Astrocyte (in vitro differentiated cells and primary cell): ENCODE measurements around the gene RIOK2. TPM values are rescaled to one million over a fixed set of nuclear protein-coding genes. Genes with fewer than 3 reads are reported as not detected.

ENCODE experiments used
- DNase-seq: peaks from one replicate; pipeline ENCODE4 v3.0.0-alpha.2; 2010; ENCODE audit warnings: low read depth
- FAIRE-seq: peaks from 2 replicates; lab custom pipeline; 2011; peaks lifted over from hg19 to GRCh38; lab: Jason Lieb, UNC
- H2AFZ ChIP-seq: 2 replicates; pipeline ENCODE4 v1.6.0; 2012; ENCODE audit warnings: low read depth, low read length, inconsistent platforms
- H3K27ac ChIP-seq: 2 replicates; pipeline ENCODE4 v1.5.1; 2011; ENCODE audit warnings: low read depth, low read length, inconsistent platforms
- H3K27me3 ChIP-seq: 2 replicates; pipeline ENCODE4 v1.6.0; 2011; ENCODE audit warnings: low read length, inconsistent platforms; ENCODE audit not compliant: insufficient read depth
- H3K36me3 ChIP-seq: 2 replicates; pipeline ENCODE4 v1.5.1; 2011; ENCODE audit warnings: low read length, inconsistent platforms; ENCODE audit not compliant: insufficient read depth
- H3K4me1 ChIP-seq: 2 replicates; pipeline ENCODE4 v1.5.1; 2011; ENCODE audit warnings: low read length, inconsistent platforms; ENCODE audit not compliant: insufficient read depth
- H3K4me2 ChIP-seq: 2 replicates; pipeline ENCODE4 v1.6.0; 2012; ENCODE audit warnings: low read length, inconsistent platforms
- H3K4me3 ChIP-seq: 2 replicates; pipeline ENCODE4 v1.5.1; 2011; ENCODE audit warnings: low read depth, mild to moderate bottlenecking, low read length, inconsistent platforms; ENCODE audit not compliant: insufficient read depth
- H3K79me2 ChIP-seq: 2 replicates; pipeline ENCODE4 v1.6.0; 2012; ENCODE audit warnings: mild to moderate bottlenecking, low read length, inconsistent platforms; ENCODE audit not compliant: insufficient read depth
- H3K9ac ChIP-seq: 2 replicates; pipeline ENCODE4 v1.6.0; 2012; ENCODE audit warnings: mild to moderate bottlenecking, low read length, inconsistent platforms
- H3K9me3 ChIP-seq: 2 replicates; pipeline ENCODE4 v1.5.1; 2012; ENCODE audit warnings: low read depth, mild to moderate bottlenecking, low read length, inconsistent platforms; ENCODE audit not compliant: insufficient read depth
- H4K20me1 ChIP-seq: 2 replicates; pipeline ENCODE4 v1.6.0; 2012; ENCODE audit warnings: low read length, inconsistent platforms; ENCODE audit not compliant: insufficient read depth
- H3K27ac Mint-ChIP-seq: one replicate; pipeline ENCODE4 v1.8.0; 2021; ENCODE audit warnings: mild to moderate bottlenecking, mixed read lengths; ENCODE audit not compliant: unreplicated experiment
- H3K27me3 Mint-ChIP-seq: one replicate; pipeline ENCODE4 v1.8.0; 2021; ENCODE audit warnings: low read depth, mixed read lengths; ENCODE audit not compliant: unreplicated experiment
- H3K36me3 Mint-ChIP-seq: one replicate; pipeline ENCODE4 v1.8.0; 2021; ENCODE audit warnings: low read depth, mixed read lengths; ENCODE audit not compliant: unreplicated experiment
- H3K4me1 Mint-ChIP-seq: one replicate; pipeline ENCODE4 v1.8.0; 2021; ENCODE audit warnings: low read depth, mixed read lengths; ENCODE audit not compliant: unreplicated experiment
- H3K4me3 Mint-ChIP-seq: one replicate; pipeline ENCODE4 v1.8.0; 2021; ENCODE audit warnings: mild to moderate bottlenecking, moderate library complexity, mixed read lengths; ENCODE audit not compliant: unreplicated experiment
- H3K9me3 Mint-ChIP-seq: one replicate; pipeline ENCODE4 v1.8.0; 2021; ENCODE audit warnings: mild to moderate bottlenecking, mixed read lengths; ENCODE audit not compliant: unreplicated experiment
- EZH2 ChIP-seq: IDR thresholded peaks from 2 replicates; pipeline ENCODE4 v1.6.1; 2012; ENCODE audit warnings: mild to moderate bottlenecking, low read length, inconsistent platforms; ENCODE audit not compliant: insufficient read depth
- total RNA-seq: library from RNA; stranded (reverse); gene quantifications from 2 replicates; pipeline ENCODE4 v1.2.1, GENCODE V29; 2021
- TF ChIP-seq, protein P1 (sequence below): IDR thresholded peaks from 2 replicates; pipeline ENCODE4 v1.5.1; 2011; ENCODE audit warnings: low read depth, mild to moderate bottlenecking, inconsistent platforms, low read length, moderate library complexity; ENCODE audit not compliant: insufficient read depth

RIOK2 gene
- total RNA-seq, 1 donor from 2014 or later = 39.4 TPM

DNA sequence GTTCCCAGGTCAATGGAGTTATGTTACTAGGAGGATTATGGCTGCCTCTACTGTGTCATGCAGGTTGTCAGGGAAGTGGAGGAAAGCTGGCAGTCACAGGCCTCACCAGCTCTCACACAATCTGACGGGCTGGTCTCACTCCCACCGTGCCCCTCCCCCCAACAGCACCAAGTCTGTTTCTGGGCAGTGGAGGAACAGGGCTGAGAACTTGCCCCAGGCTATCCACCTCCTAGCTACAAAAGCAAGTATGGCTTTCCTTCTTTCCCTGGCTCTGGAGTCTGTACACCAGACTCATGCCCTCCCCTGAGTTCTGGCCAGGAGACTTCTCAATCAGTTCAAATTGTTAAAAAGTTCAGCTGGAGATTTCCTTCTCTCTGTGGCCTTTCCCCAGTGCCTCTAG, 25.7 kb upstream of the RIOK2 start:
- TF ChIP-seq EZH2 = no peak
- TF ChIP-seq, protein P1, sequence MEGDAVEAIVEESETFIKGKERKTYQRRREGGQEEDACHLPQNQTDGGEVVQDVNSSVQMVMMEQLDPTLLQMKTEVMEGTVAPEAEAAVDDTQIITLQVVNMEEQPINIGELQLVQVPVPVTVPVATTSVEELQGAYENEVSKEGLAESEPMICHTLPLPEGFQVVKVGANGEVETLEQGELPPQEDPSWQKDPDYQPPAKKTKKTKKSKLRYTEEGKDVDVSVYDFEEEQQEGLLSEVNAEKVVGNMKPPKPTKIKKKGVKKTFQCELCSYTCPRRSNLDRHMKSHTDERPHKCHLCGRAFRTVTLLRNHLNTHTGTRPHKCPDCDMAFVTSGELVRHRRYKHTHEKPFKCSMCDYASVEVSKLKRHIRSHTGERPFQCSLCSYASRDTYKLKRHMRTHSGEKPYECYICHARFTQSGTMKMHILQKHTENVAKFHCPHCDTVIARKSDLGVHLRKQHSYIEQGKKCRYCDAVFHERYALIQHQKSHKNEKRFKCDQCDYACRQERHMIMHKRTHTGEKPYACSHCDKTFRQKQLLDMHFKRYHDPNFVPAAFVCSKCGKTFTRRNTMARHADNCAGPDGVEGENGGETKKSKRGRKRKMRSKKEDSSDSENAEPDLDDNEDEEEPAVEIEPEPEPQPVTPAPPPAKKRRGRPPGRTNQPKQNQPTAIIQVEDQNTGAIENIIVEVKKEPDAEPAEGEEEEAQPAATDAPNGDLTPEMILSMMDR = no peak
- Mint-ChIP-seq H3K4me3 (no peak overlapping the region), H3K27me3 (no peaks in the 10 kb centered on the region), H3K36me3 (peaks cover 6% of the 10 kb centered on the region), H3K4me1 (no peaks in the 10 kb centered on the region), H3K27ac (no peak overlapping the region), H3K9me3 (peaks cover 11% of the 10 kb centered on the region)
- H3K27me3 ChIP-seq = no peaks in the 10 kb centered on the region
- H3K4me3 ChIP-seq = no peak overlapping the region
- H3K36me3 ChIP-seq = no peaks in the 10 kb centered on the region
- H3K4me2 ChIP-seq = no peak overlapping the region
- no peak overlapping the region for H2AFZ ChIP-seq
- H3K79me2 ChIP-seq = no peaks in the 10 kb centered on the region
- no peaks in the 10 kb centered on the region for H3K4me1 ChIP-seq
- no peaks in the 10 kb centered on the region for H4K20me1 ChIP-seq
- H3K9ac ChIP-seq = no peak overlapping the region
- FAIRE-seq = no peak
- H3K9me3 ChIP-seq = no peaks in the 10 kb centered on the region
- no peak for DNase-seq
- no peak overlapping the region for H3K27ac ChIP-seq

DNA sequence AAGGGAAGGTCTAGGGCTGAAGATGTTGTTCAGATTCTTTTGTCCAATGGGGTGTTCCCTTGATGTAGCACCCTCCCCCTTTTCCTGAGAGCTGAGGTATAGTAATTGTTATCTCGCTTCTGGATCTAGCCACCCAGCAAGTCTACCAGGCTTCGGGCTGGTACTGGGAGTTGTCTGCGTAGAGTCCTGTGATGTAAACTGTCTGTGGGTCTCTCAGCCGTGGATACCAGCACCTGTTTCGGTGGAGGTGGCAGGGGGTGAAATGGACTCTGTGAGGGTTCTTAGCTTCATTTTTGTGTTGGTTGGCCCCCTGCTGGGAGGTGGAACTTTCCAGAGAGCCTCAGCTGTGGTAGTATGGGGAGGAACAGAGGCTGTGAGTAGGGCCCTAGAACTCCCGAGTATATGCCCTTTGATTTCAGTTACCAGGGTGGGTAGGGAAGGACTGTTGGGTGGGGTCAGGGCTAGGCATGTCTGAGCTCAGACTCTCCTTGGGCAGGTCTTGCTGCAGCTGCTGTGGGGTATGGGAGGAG, 25.2 kb upstream of the RIOK2 start:
- no peaks in the 10 kb centered on the region for H3K27me3 Mint-ChIP-seq

DNA sequence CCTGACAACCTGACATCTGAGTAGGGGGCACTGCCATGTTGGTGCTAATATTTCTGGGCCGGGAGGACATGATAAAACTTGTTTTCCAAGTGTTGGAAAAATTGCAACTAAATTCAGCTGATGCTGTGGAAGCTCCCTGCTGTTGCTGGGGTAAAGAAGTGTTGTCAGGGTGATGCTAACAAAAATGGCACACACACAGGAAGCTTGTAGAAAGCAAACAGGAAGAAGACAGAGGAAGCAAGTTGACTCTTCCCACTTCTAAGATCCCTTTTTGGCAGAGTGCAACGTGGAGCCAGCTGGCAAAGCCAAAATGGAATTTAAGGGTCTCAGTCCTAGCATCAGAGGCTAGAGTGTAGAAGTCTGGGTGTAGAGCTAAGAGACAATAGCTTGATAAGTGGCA, 11.3 kb upstream of the RIOK2 start:
- FAIRE-seq = no peak

More for the DNA sequence above, 25.2 kb upstream of the RIOK2 start:
- FAIRE-seq = no peak
- no peak overlapping the region for H3K27ac ChIP-seq
- H3K4me1 Mint-ChIP-seq = no peaks in the 10 kb centered on the region
- peaks cover 9% of the 10 kb centered on the region for H3K9me3 Mint-ChIP-seq
- H3K27me3 ChIP-seq = no peaks in the 10 kb centered on the region
- no peak overlapping the region for H2AFZ ChIP-seq
- H3K4me3 ChIP-seq = no peak overlapping the region
- H4K20me1 ChIP-seq = no peaks in the 10 kb centered on the region
- no peak for DNase-seq
- TF ChIP-seq EZH2 = no peak
- TF ChIP-seq, protein P1 = no peak
- no peak overlapping the region for H3K4me3 Mint-ChIP-seq
- H3K9ac ChIP-seq = no peak overlapping the region
- no peak overlapping the region for H3K27ac Mint-ChIP-seq
- no peaks in the 10 kb centered on the region for H3K4me1 ChIP-seq
- no peaks in the 10 kb centered on the region for H3K36me3 ChIP-seq
- H3K4me2 ChIP-seq = no peak overlapping the region
- no peaks in the 10 kb centered on the region for H3K79me2 ChIP-seq
- H3K36me3 Mint-ChIP-seq = peaks cover 4% of the 10 kb centered on the region
- no peaks in the 10 kb centered on the region for H3K9me3 ChIP-seq

More for the DNA sequence above, 11.3 kb upstream of the RIOK2 start:
- Histone ChIP-seq H3K79me2 (no peaks in the 10 kb centered on the region), H4K20me1 (no peaks in the 10 kb centered on the region), H3K4me1 (no peaks in the 10 kb centered on the region), H3K27me3 (no peaks in the 10 kb centered on the region), H3K36me3 (no peaks in the 10 kb centered on the region), H3K9me3 (no peaks in the 10 kb centered on the region), H3K9ac (no peak overlapping the region), H2AFZ (no peak overlapping the region), H3K4me2 (no peak overlapping the region), H3K27ac (no peak overlapping the region), H3K4me3 (no peak overlapping the region)
- H3K4me3 Mint-ChIP-seq = no peak overlapping the region
- H3K4me1 Mint-ChIP-seq = no peaks in the 10 kb centered on the region
- H3K27ac Mint-ChIP-seq = no peak overlapping the region
- peaks cover 6% of the 10 kb centered on the region for H3K9me3 Mint-ChIP-seq
- H3K36me3 Mint-ChIP-seq = peaks cover 4% of the 10 kb centered on the region
- no peak for DNase-seq
- TF ChIP-seq, protein P1 = no peak
- TF ChIP-seq EZH2 = no peak
- H3K27me3 Mint-ChIP-seq = no peaks in the 10 kb centered on the region
